ENCODE results near the gene MRPL36. TPM values are rescaled to one million over a fixed set of nuclear protein-coding genes. Genes with fewer than 3 reads are reported as not detected.

The MRPL36 gene
- total RNA-seq, 4 donors from 2014 or later: 13.7 to 62.5 (median 41.2) TPM

GRCh38 chr5:1763960-1764605 is 35.6 kb downstream of the MRPL36 start:
- H3K27me3 ChIP-seq: peaks cover 10% of the 10 kb centered on the region
- WGBS: 63% methylated on average over 32 of the region's 32 CpGs

DNA sequence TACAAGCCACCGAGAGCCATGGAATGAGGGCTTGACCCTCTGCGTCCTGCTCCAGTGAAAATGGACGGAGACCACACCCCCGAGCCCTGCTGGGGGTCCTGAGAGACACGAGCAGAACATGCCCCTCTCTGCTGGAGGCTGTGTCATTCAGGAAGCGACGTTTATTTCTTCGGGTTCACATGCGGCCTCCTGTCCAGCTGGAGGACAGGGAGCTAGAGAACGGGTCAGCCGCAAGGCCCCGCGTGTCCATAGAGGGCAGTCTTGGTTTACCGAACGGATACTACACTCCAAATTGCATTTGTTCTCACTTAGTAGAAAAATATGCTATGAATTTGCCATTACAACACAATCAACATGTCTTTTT is 36.1 kb downstream of the MRPL36 start:
- Histone ChIP-seq H3K27ac (no peak overlapping the region), H3K36me3 (no peaks in the 10 kb centered on the region), H3K27me3 (peaks cover 10% of the 10 kb centered on the region), H3K4me3 (no peak overlapping the region), H3K9me3 (no peaks in the 10 kb centered on the region), H3K4me1 (no peaks in the 10 kb centered on the region)
- peak; percentile 56 to 60 for DNase-seq (ENCODE audit: low spot score in 2 of 2)
- TF ChIP-seq POLR2AphosphoS5 (IDR thresholded peaks at IDR 0.05) (no peak), EP300 (IDR thresholded peaks at IDR 0.05) (no peak), POLR2A (IDR thresholded peaks at IDR 0.05) (no peak), CTCF (IDR thresholded peaks at IDR 0.05) (peak in 1 of 2 donors; percentile 57)
- 45% methylated on average over 15 of the region's 15 CpGs for WGBS

More at GRCh38 chr5:1763960-1764605, 35.6 kb downstream of the MRPL36 start:
- Histone ChIP-seq H3K4me3 (peak overlapping the region; percentile 12), H3K27ac (no peak overlapping the region), H3K4me1 (no peaks in the 10 kb centered on the region), H3K9me3 (no peaks in the 10 kb centered on the region), H3K36me3 (no peaks in the 10 kb centered on the region)
- TF ChIP-seq POLR2AphosphoS5 (IDR thresholded peaks at IDR 0.05) (no peak), EP300 (IDR thresholded peaks at IDR 0.05) (no peak), CTCF (IDR thresholded peaks at IDR 0.05) (no peak), POLR2A (IDR thresholded peaks at IDR 0.05) (no peak)
- DNase-seq (ENCODE audit: low spot score in 2 of 2): peak; percentile 55 to 70

- H3K4me1 ChIP-seq: no peaks in the 10 kb centered on the region
- WGBS: 72% methylated on average over 11 of the region's 13 CpGs
- peak; percentile 33 to 52 for DNase-seq (ENCODE audit: low spot score in 2 of 2)
Measured at GRCh38 chr5:1762883-1763547, 36.6 kb downstream of the MRPL36 start.

GRCh38 chr5:1762121-1762882 is 37.3 kb downstream of the MRPL36 start:
- Histone ChIP-seq H3K9me3 (no peaks in the 10 kb centered on the region), H3K4me3 (no peak overlapping the region), H3K4me1 (no peaks in the 10 kb centered on the region), H3K27ac (no peak overlapping the region), H3K27me3 (peaks cover 12% of the 10 kb centered on the region), H3K36me3 (no peaks in the 10 kb centered on the region)
- WGBS: 89% methylated on average over 23 of the region's 25 CpGs
- peak; percentile 33 to 40 for DNase-seq (ENCODE audit: low spot score in 2 of 2)
- no peak for TF ChIP-seq CTCF (IDR thresholded peaks at IDR 0.05)
- TF ChIP-seq EP300 (IDR thresholded peaks at IDR 0.05): no peak
- no peak for TF ChIP-seq POLR2A (IDR thresholded peaks at IDR 0.05)
- no peak for TF ChIP-seq POLR2AphosphoS5 (IDR thresholded peaks at IDR 0.05)

More at GRCh38 chr5:1762883-1763547, 36.6 kb downstream of the MRPL36 start:
- Histone ChIP-seq H3K36me3 (no peaks in the 10 kb centered on the region), H3K9me3 (no peaks in the 10 kb centered on the region), H3K4me3 (no peak overlapping the region), H3K27me3 (peaks cover 10% of the 10 kb centered on the region), H3K27ac (no peak overlapping the region)
- TF ChIP-seq EP300 (IDR thresholded peaks at IDR 0.05) (no peak), CTCF (IDR thresholded peaks at IDR 0.05) (no peak), POLR2A (IDR thresholded peaks at IDR 0.05) (no peak), POLR2AphosphoS5 (IDR thresholded peaks at IDR 0.05) (no peak)

- no peaks in the 10 kb centered on the region for H3K4me1 ChIP-seq
- DNase-seq (ENCODE audit: low spot score in 2 of 2): no peak
- TF ChIP-seq POLR2A (IDR thresholded peaks at IDR 0.05) (no peak), EP300 (IDR thresholded peaks at IDR 0.05) (no peak), CTCF (IDR thresholded peaks at IDR 0.05) (no peak), POLR2AphosphoS5 (IDR thresholded peaks at IDR 0.05) (no peak)
- no peaks in the 10 kb centered on the region for H3K9me3 ChIP-seq
- no peaks in the 10 kb centered on the region for H3K36me3 ChIP-seq
- no peak overlapping the region for H3K4me3 ChIP-seq
- H3K27ac ChIP-seq: no peak overlapping the region
- peaks cover 12% of the 10 kb centered on the region for H3K27me3 ChIP-seq
- 88% methylated on average over 11 of the region's 11 CpGs for WGBS
Measured at GRCh38 chr5:1761453-1761755, 38.2 kb downstream of the MRPL36 start.
